Keratinocyte (primary cell): ENCODE data around the gene NUBP2. TPM values are rescaled to one million over a fixed set of nuclear protein-coding genes. Genes with fewer than 3 reads are reported as not detected.

Experiments
- DNase-seq: peaks from one replicate; pipeline ENCODE4 v3.0.0-alpha.2; 2011; ENCODE audit warnings: low read depth, missing footprints, low spot score
- FAIRE-seq: peaks from 2 replicates; lab custom pipeline; 2011; peaks lifted over from hg19 to GRCh38; lab: Jason Lieb, UNC
- H2AFZ ChIP-seq: 2 replicates; pipeline ENCODE4 v1.6.0; 2012; ENCODE audit warnings: low read length, control low read depth, inconsistent platforms; ENCODE audit not compliant: control insufficient read depth
- H3K27ac ChIP-seq: 2 replicates; pipeline ENCODE4 v1.5.1; 2011; ENCODE audit warnings: low read length; ENCODE audit not compliant: control insufficient read depth, insufficient read depth
- H3K27me3 ChIP-seq: 3 replicates; pipeline ENCODE4 v1.6.0; 2011; ENCODE audit warnings: low read length; ENCODE audit not compliant: control insufficient read depth, insufficient read depth; ENCODE audit errors: extremely low read depth
- H3K36me3 ChIP-seq, 2 experiments: 2 replicates in 1 of 2; 3 replicates in 1 of 2; pipeline ENCODE4 v1.5.1; 2011; ENCODE audit warnings: low read length in 2 of 2, mild to moderate bottlenecking in 1 of 2; ENCODE audit not compliant: control insufficient read depth in 2 of 2, insufficient read depth in 2 of 2; ENCODE audit errors: extremely low read depth in 1 of 2
- H3K4me1 ChIP-seq: 3 replicates; pipeline ENCODE4 v1.5.1; 2011; ENCODE audit warnings: low read length; ENCODE audit not compliant: control insufficient read depth, insufficient read depth; ENCODE audit errors: extremely low read depth
- H3K4me2 ChIP-seq: 3 replicates; pipeline ENCODE4 v1.6.0; 2011; ENCODE audit warnings: low read depth, low read length; ENCODE audit not compliant: control insufficient read depth, insufficient read depth; ENCODE audit errors: extremely low read depth
- H3K4me3 ChIP-seq, 3 experiments: fragments of 200-600 bp in 1 of 3; sonication (generic) in 1 of 3; 2 replicates in 2 of 3; 3 replicates in 1 of 3; pipeline ENCODE4 v1.5.1; 2011 to 2016; ENCODE audit warnings: low read length in 3 of 3, mild to moderate bottlenecking in 3 of 3, control low read depth in 2 of 3, inconsistent platforms in 1 of 3, low read depth in 1 of 3, mixed read lengths in 1 of 3, mixed run types in 1 of 3, moderate library complexity in 1 of 3; ENCODE audit not compliant: control insufficient read depth in 2 of 3, insufficient read depth in 2 of 3; ENCODE audit errors: extremely low read depth in 1 of 3
- H3K79me2 ChIP-seq: 2 replicates; pipeline ENCODE4 v1.6.0; 2012; ENCODE audit warnings: low read length; ENCODE audit not compliant: control insufficient read depth, insufficient read depth
- H3K9ac ChIP-seq: 3 replicates; pipeline ENCODE4 v1.6.0; 2011; ENCODE audit warnings: low read length; ENCODE audit not compliant: control insufficient read depth, insufficient read depth; ENCODE audit errors: extremely low read depth
- H3K9me1 ChIP-seq: 3 replicates; pipeline ENCODE4 v1.6.0; 2011; ENCODE audit warnings: low read length; ENCODE audit not compliant: control insufficient read depth, insufficient read depth; ENCODE audit errors: extremely low read depth
- H3K9me3 ChIP-seq: 2 replicates; pipeline ENCODE4 v1.5.1; 2012; ENCODE audit warnings: low read depth, low read length; ENCODE audit not compliant: control insufficient read depth
- H4K20me1 ChIP-seq: 3 replicates; pipeline ENCODE4 v1.6.0; 2011; ENCODE audit warnings: low read length; ENCODE audit not compliant: control insufficient read depth, insufficient read depth; ENCODE audit errors: extremely low read depth
- CTCF ChIP-seq, 3 experiments: IDR thresholded peaks in 1 of 3; conservative IDR thresholded peaks in 1 of 3; optimal IDR thresholded peaks in 1 of 3; 2 replicates in 2 of 3; 3 replicates in 1 of 3; pipeline versions ENCODE3 to v1.5.1; 2011; ENCODE audit warnings: low read length in 3 of 3, mild to moderate bottlenecking in 3 of 3, moderate library complexity in 2 of 3, control low read depth in 1 of 3, inconsistent platforms in 1 of 3; ENCODE audit not compliant: insufficient read depth in 2 of 3; ENCODE audit errors: extremely low read depth in 1 of 3
- EZH2 ChIP-seq: IDR thresholded peaks from one replicate; pipeline ENCODE4 v1.6.1; 2012; ENCODE audit warnings: inconsistent platforms, mild to moderate bottlenecking, low read length, moderate library complexity
- dilution Hi-C: fragments of 300-500 bp; cut with MboI; formaldehyde crosslinking; loops from one replicate; pipeline ENCODE4 v1.7.0; 2020; ENCODE audit warnings: low sequenced_read_pairs; ENCODE audit not compliant: extremely low pct_ligation_motif_present
- polyA plus RNA-seq, 5 experiments: library from polyadenylated mRNA; depleted of rRNA in 3 of 5; stranded (reverse) in 3 of 5; stranded (forward) in 1 of 5; unstranded in 1 of 5; fragments of >200 nt; gene quantifications; 1 replicate in 1 of 5; 2 replicates in 3 of 5; 3 replicates in 1 of 5; pipeline versions ENCODE4 v1.2.1 to v1.2.3, GENCODE V29; 2011 to 2012; ENCODE audit warnings: missing spikeins in 2 of 5, low read depth in 1 of 5, low replicate concordance in 1 of 5

Gene NUBP2
- polyA plus RNA-seq, 1 donor (not counting 4 experiments of a cell fraction or from before 2014, with no cell fraction given) = 24.4 TPM

DNA sequence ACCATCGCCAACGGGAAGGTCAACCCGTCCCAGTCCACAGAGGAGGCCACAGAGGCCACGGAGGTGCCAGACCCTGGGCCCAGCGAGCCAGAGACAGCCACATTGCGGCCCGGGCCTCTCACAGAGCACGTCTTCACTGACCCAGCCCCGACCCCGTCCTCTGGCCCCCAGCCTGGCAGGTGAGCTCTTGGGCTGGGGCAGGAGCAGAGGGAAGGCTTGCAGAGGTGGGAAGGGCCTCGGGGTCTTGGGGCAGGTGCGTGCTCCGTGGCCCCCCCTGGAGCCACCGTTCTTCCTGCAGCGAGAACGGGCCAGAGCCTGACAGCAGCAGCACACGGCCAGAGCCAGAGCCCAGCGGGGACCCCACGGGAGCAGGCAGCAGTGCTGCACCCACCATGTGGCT is 16.5 kb upstream of the NUBP2 start:
- H3K4me2 ChIP-seq = no peak overlapping the region
- H3K9me1 ChIP-seq = no peaks in the 10 kb centered on the region
- no peak for TF ChIP-seq EZH2
- no peak for TF ChIP-seq CTCF (optimal IDR thresholded peaks at IDR 0.05 in 1 of 3, IDR thresholded peaks at IDR 0.05 in 1 of 3, conservative IDR thresholded peaks at IDR 0.05 in 1 of 3; ENCODE audit: extremely low read depth in 1 of 3, insufficient read depth in 2 of 3, low read length in 3 of 3)
- no peak overlapping the region for H3K4me3 ChIP-seq
- H3K27me3 ChIP-seq = no peaks in the 10 kb centered on the region
- H3K4me1 ChIP-seq = peaks cover 9% of the 10 kb centered on the region
- no peaks in the 10 kb centered on the region for H3K79me2 ChIP-seq
- H3K36me3 ChIP-seq = peaks cover 13 to 28% of the 10 kb centered on the region in 2 experiments
- no peaks in the 10 kb centered on the region for H3K9me3 ChIP-seq
- no peak overlapping the region for H3K27ac ChIP-seq
- no peak for DNase-seq
- H4K20me1 ChIP-seq = no peaks in the 10 kb centered on the region
- FAIRE-seq = no peak
- dilution Hi-C loops = no loop called here
- no peak overlapping the region for H3K9ac ChIP-seq
- H2AFZ ChIP-seq = no peak overlapping the region

DNA sequence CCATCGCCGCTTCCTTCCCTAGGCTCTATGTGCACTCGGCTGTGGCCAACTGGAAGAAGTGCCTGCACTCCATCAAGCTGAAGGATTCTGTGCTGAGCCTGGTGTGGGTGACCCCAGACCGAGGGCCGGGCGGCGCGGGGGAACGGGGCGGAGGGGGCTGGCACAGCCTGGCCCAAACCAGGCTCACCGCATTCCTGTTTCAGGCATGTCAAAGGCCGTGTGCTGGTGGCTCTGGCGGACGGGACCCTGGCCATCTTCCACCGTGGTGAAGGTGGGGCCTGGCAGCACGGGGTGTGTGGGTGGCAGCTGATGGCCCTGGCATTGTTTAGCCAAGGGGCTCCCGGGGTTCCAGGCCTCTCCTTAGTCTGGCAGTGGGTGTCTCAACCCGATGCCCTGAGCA is 16.1 kb upstream of the NUBP2 start:
- H3K79me2 ChIP-seq = peaks cover under 1% of the 10 kb centered on the region
- no peaks in the 10 kb centered on the region for H3K9me3 ChIP-seq
- no peak overlapping the region for H3K4me3 ChIP-seq
- H2AFZ ChIP-seq = no peak overlapping the region
- no peaks in the 10 kb centered on the region for H3K9me1 ChIP-seq
- TF ChIP-seq CTCF (optimal IDR thresholded peaks at IDR 0.05 in 1 of 3, IDR thresholded peaks at IDR 0.05 in 1 of 3, conservative IDR thresholded peaks at IDR 0.05 in 1 of 3; ENCODE audit: extremely low read depth in 1 of 3, insufficient read depth in 2 of 3, low read length in 3 of 3) (no peak), EZH2 (no peak)
- no peaks in the 10 kb centered on the region for H4K20me1 ChIP-seq
- H3K27ac ChIP-seq = no peak overlapping the region
- no peak overlapping the region for H3K4me2 ChIP-seq
- H3K4me1 ChIP-seq = peaks cover 9% of the 10 kb centered on the region
- no peak overlapping the region for H3K9ac ChIP-seq
- FAIRE-seq = no peak
- peaks cover 11 to 28% of the 10 kb centered on the region in 2 experiments for H3K36me3 ChIP-seq
- dilution Hi-C loops = no loop called here
- DNase-seq = no peak
- H3K27me3 ChIP-seq = no peaks in the 10 kb centered on the region
